Transverse colon (tissue), 4 donors: ENCODE data around the gene PKP1. TPM values are rescaled to one million over a fixed set of nuclear protein-coding genes. Genes with fewer than 3 reads are reported as not detected.

Experiments used
- DNase-seq: peaks from one replicate; pipeline ENCODE4 v3.0.0-alpha.2; 2019
- H3K27ac ChIP-seq, 4 donors: fragments of 200-600 bp; sonication (generic); 2 replicates each; pipeline ENCODE4 v1.5.1; 2016 to 2018; ENCODE audit warnings: inconsistent platforms in 4 of 4
- H3K27me3 ChIP-seq: fragments of 200-600 bp; sonication (generic); 2 replicates; pipeline ENCODE4 v1.5.1; 2017; ENCODE audit warnings: inconsistent platforms
- H3K36me3 ChIP-seq, 4 donors: fragments of 200-600 bp; sonication (generic); 2 replicates each; pipeline ENCODE4 v1.5.1; 2017 to 2019; ENCODE audit warnings: inconsistent platforms in 4 of 4
- H3K4me1 ChIP-seq, 4 donors: fragments of 200-600 bp; sonication (generic); 2 replicates each; pipeline ENCODE4 v1.5.1; 2017 to 2020; ENCODE audit warnings: inconsistent platforms in 4 of 4
- H3K4me3 ChIP-seq, 4 donors: fragments of 200-600 bp; sonication (generic); 1 replicate in 1 of 4; 2 replicates in 3 of 4; pipeline versions ENCODE4 v1.5.1 to v1.6.1; 2017 to 2019; ENCODE audit warnings: inconsistent platforms in 4 of 4
- H3K9me3 ChIP-seq, 2 donors: fragments of 200-600 bp; sonication (generic); 2 replicates each; pipeline ENCODE4 v1.5.1; 2017 to 2019; ENCODE audit warnings: inconsistent platforms in 2 of 2
- EP300 ChIP-seq: sonication (generic); formaldehyde crosslinking; IDR thresholded peaks from one replicate; pipeline ENCODE4 v1.6.1; 2017; ENCODE audit warnings: antibody characterized with exemption, low read depth
- POLR2A ChIP-seq: fragments of 450-650 bp; IDR thresholded peaks from one replicate; pipeline ENCODE4 v1.6.1; 2016; ENCODE audit warnings: antibody characterized with exemption, mild to moderate bottlenecking, moderate library complexity
- POLR2AphosphoS5 ChIP-seq, 3 donors: sonication (generic); formaldehyde crosslinking; IDR thresholded peaks; one replicate each; pipeline ENCODE4 v1.6.1; 2016; ENCODE audit warnings: antibody characterized with exemption in 3 of 3
- WGBS, 2 donors: methylation state at CpG; one replicate each; pipeline ENCODE4 v1.1.5; 2018; ENCODE audit warnings: low coverage in 1 of 2; 5-methylcytosine and 5-hydroxymethylcytosine counted together
- in situ Hi-C, 4 donors: fragments of 200-750 bp; cut with MboI; loops; one replicate each; pipeline versions ENCODE4 v1.15.0 to v1.15.1; 2017; ENCODE audit warnings: low sequenced_read_pairs in 3 of 4, low pct_ligation_motif_present in 1 of 4, low pct_unique_long_range_greater_than_20kb in 1 of 4
- intact Hi-C: fragments of 100-400 bp; cut with DNase I; formaldehyde crosslinking; loops from one replicate; pipeline ENCODE4 v1.15.1; 2023; ENCODE audit warnings: low total_unique reads
- total RNA-seq, 4 donors: library from RNA; depleted of rRNA; stranded (reverse); fragments of >200 nt; gene quantifications; one replicate each; pipeline ENCODE4 v1.1.0, GENCODE V29; 2016
- TF ChIP-seq, protein P1 (sequence below), 5 experiments: fragments of 200-600 bp in 3 of 5; fragments of 450-650 bp in 2 of 5; sonication (generic) in 3 of 5; IDR thresholded peaks; 1 replicate in 2 of 5; 2 replicates in 3 of 5; pipeline ENCODE4 v1.5.1; 2016 to 2017; ENCODE audit warnings: antibody characterized with exemption in 5 of 5, inconsistent platforms in 3 of 5, mild to moderate bottlenecking in 2 of 5, moderate library complexity in 1 of 5

PKP1 gene
- total RNA-seq, 4 donors from 2014 or later: 0.14 to 0.32 TPM; not detected in 2

DNA sequence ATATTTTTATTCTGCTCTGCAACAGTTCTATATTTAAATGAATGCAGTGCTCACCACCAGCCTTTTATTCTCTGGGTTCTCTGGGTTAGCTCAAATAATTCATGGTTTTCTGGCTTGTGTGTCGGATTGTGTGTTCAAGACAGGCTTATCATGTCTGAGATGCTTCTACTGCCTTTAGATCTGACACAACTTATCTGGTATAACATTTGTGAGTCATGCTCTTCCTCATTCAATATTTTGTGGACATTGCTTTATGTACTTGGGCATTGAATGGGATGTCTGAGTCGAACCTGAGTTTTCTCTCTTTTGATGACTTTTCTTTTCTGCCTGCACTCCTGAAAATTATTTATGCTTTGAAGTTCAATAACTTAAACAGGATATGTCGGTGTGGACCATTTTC is 17.6 kb upstream of the PKP1 start:
- no peaks in the 10 kb centered on the region for H3K9me3 ChIP-seq
- no peak for TF ChIP-seq POLR2AphosphoS5 (IDR thresholded peaks at IDR 0.05)
- TF ChIP-seq EP300: no peak
- no peak for TF ChIP-seq POLR2A
- TF ChIP-seq, protein P1, sequence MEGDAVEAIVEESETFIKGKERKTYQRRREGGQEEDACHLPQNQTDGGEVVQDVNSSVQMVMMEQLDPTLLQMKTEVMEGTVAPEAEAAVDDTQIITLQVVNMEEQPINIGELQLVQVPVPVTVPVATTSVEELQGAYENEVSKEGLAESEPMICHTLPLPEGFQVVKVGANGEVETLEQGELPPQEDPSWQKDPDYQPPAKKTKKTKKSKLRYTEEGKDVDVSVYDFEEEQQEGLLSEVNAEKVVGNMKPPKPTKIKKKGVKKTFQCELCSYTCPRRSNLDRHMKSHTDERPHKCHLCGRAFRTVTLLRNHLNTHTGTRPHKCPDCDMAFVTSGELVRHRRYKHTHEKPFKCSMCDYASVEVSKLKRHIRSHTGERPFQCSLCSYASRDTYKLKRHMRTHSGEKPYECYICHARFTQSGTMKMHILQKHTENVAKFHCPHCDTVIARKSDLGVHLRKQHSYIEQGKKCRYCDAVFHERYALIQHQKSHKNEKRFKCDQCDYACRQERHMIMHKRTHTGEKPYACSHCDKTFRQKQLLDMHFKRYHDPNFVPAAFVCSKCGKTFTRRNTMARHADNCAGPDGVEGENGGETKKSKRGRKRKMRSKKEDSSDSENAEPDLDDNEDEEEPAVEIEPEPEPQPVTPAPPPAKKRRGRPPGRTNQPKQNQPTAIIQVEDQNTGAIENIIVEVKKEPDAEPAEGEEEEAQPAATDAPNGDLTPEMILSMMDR (IDR thresholded peaks at IDR 0.05): no peak
- DNase-seq: no peak
- in situ Hi-C loops: loop anchor here in 3 of 4 donors (10.0 to 25.0 kb wide), 2 partner anchors 89 to 97 kb away; no protein-coding TSS in a partner anchor
- H3K4me1 ChIP-seq: peaks cover 0 to 4% (median 0%) of the 10 kb centered on the region in 4 donors
- WGBS, 2 donors: 63 to 72% methylated on average over 3 of the region's 3 CpGs
- peaks cover 3% of the 10 kb centered on the region for H3K27me3 ChIP-seq
- intact Hi-C loops: no loop called here
- H3K4me3 ChIP-seq: no peak overlapping the region
- H3K27ac ChIP-seq: no peak overlapping the region
- H3K36me3 ChIP-seq: no peaks in the 10 kb centered on the region

DNA sequence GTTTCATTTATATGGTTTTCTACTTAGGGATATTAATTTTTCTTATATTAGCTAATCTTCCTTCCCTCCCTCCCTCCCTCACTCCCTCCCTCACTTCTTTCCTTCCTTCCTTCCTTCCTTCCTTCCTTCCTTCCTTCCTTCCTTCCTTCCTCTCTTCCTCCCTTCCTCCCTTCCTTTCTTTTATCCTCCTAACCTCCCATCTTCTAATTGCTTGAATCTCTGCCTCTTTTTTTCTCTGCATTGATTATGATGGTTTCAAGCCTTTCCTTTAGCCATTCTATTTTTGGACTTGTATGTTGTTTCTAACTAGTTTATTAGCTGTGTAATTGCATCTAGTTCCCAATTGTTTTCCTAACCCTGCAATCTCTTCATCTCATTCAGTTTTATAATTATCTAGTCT is 17.0 kb upstream of the PKP1 start:
- Histone ChIP-seq H3K27me3 (no peaks in the 10 kb centered on the region), H3K4me3 (no peak overlapping the region), H3K36me3 (no peaks in the 10 kb centered on the region), H3K4me1 (peaks cover 0 to 4% (median 0%) of the 10 kb centered on the region in 4 donors), H3K9me3 (no peaks in the 10 kb centered on the region), H3K27ac (no peak overlapping the region)
- in situ Hi-C loops: loop anchor here in 3 of 4 donors (10.0 to 25.0 kb wide), 2 partner anchors 89 to 96 kb away; no protein-coding TSS in a partner anchor
- intact Hi-C loops: no loop called here
- no peak for TF ChIP-seq POLR2A
- TF ChIP-seq POLR2AphosphoS5 (IDR thresholded peaks at IDR 0.05): no peak
- DNase-seq: no peak

- WGBS, 2 donors: 28 to 40% methylated on average over 1 to 3 of the region's 3 CpGs
- no peak for DNase-seq
- intact Hi-C loops: no loop called here
- Histone ChIP-seq H3K27me3 (no peaks in the 10 kb centered on the region), H3K4me1 (peaks cover 0 to 4% (median 0%) of the 10 kb centered on the region in 4 donors), H3K9me3 (no peaks in the 10 kb centered on the region), H3K27ac (no peak overlapping the region), H3K36me3 (no peaks in the 10 kb centered on the region), H3K4me3 (no peak overlapping the region)
- in situ Hi-C loops: loop anchor here in 3 of 4 donors (10.0 to 25.0 kb wide), 2 partner anchors 88 to 96 kb away; no protein-coding TSS in a partner anchor
- TF ChIP-seq EP300 (no peak), POLR2A (no peak), POLR2AphosphoS5 (IDR thresholded peaks at IDR 0.05) (no peak)
- TF ChIP-seq, protein P1 (IDR thresholded peaks at IDR 0.05): no peak
Observed at GRCh38 chr1:201266774-201267173, 16.5 kb upstream of the PKP1 start.

GRCh38 chr1:201267481-201268229 is 15.7 kb upstream of the PKP1 start:
- Histone ChIP-seq H3K4me1 (peaks cover 0 to 4% (median 0%) of the 10 kb centered on the region in 4 donors), H3K27me3 (no peaks in the 10 kb centered on the region), H3K9me3 (no peaks in the 10 kb centered on the region), H3K27ac (no peak overlapping the region), H3K4me3 (no peak overlapping the region), H3K36me3 (no peaks in the 10 kb centered on the region)
- TF ChIP-seq EP300 (no peak), POLR2AphosphoS5 (IDR thresholded peaks at IDR 0.05) (no peak), POLR2A (no peak)
- TF ChIP-seq, protein P1 (IDR thresholded peaks at IDR 0.05): no peak
- WGBS, 2 donors: 87 to 94% methylated on average over 8 to 14 of the region's 14 CpGs
- intact Hi-C loops: no loop called here
- no peak for DNase-seq
- in situ Hi-C loops: loop anchor here in 3 of 4 donors (10.0 to 25.0 kb wide), 2 partner anchors 87 to 95 kb away; no protein-coding TSS in a partner anchor
